Upper lobe of right lung (tissue), 1 donor: ENCODE data around the gene GRIK3. TPM values are rescaled to one million over a fixed set of nuclear protein-coding genes. Genes with fewer than 3 reads are reported as not detected.
"Not testable (repeated sequence)": the region's sequence is repeated elsewhere in the genome, so short reads cannot be mapped to it uniquely, and the experiment has no call there.

Source experiments
- ATAC-seq: fragments of 200-7000 bp; cut with Tn5 transposase; one replicate; pipeline ENCODE4 v1.9.1; 2020; ENCODE audit warnings: mild to moderate bottlenecking, moderate library complexity
- DNase-seq: peaks from one replicate; pipeline ENCODE4 v3.0.0-alpha.2; 2020
- H3K27ac ChIP-seq: fragments of 200-600 bp; one replicate; pipeline ENCODE4 v1.8.0; 2022
- H3K27me3 ChIP-seq: fragments of 200-600 bp; one replicate; pipeline ENCODE4 v1.8.0; 2022; ENCODE audit warnings: mild to moderate bottlenecking
- H3K36me3 ChIP-seq: fragments of 200-600 bp; one replicate; pipeline ENCODE4 v1.8.0; 2022
- H3K4me1 ChIP-seq: fragments of 200-600 bp; one replicate; pipeline ENCODE4 v1.8.0; 2022
- H3K4me3 ChIP-seq: fragments of 200-600 bp; one replicate; pipeline ENCODE4 v1.8.0; 2022; ENCODE audit warnings: mild to moderate bottlenecking
- H3K9me3 ChIP-seq: fragments of 200-600 bp; one replicate; pipeline ENCODE4 v1.8.0; 2022
- CTCF ChIP-seq: fragments of 200-600 bp; IDR thresholded peaks from one replicate; pipeline ENCODE4 v1.8.0; 2022; ENCODE audit warnings: antibody characterized with exemption
- intact Hi-C: fragments of 100-400 bp; cut with DNase I; formaldehyde crosslinking; loops from one replicate; pipeline ENCODE4 v1.11.0; 2022
- total RNA-seq: library from RNA; stranded (reverse); fragmentation: NEBNext Ultra II Directional; extraction: Animal tissue kit (Norgen Biotek cat#: 25700); gene quantifications from one replicate; pipeline ENCODE4 v1.2.1, GENCODE V29; 2021
- donor health status: DM: no; HTN: yes; CAD: no; lungs with severe emphysema.

GRIK3 gene
- total RNA-seq, 1 donor from 2014 or later: not detected

- no peaks in the 10 kb centered on the region for H3K9me3 ChIP-seq
- no peak overlapping the region for H3K4me3 ChIP-seq
- H3K27me3 ChIP-seq: peaks cover 6% of the 10 kb centered on the region
- intact Hi-C loops: no loop called here
- H3K4me1 ChIP-seq: no peaks in the 10 kb centered on the region
- H3K27ac ChIP-seq: no peak overlapping the region
- ATAC-seq (no peak), DNase-seq (no peak)
- no peak for TF ChIP-seq CTCF
- H3K36me3 ChIP-seq: no peaks in the 10 kb centered on the region
These were observed 113.9 kb downstream of the GRIK3 start for GRCh38 chr1:36920371-36920770.

- no peak for TF ChIP-seq CTCF
- intact Hi-C loops: no loop called here
These were observed 114.7 kb downstream of the GRIK3 start for GRCh38 chr1:36919491-36920145.

GRCh38 chr1:36918604-36919003, 115.7 kb downstream of the GRIK3 start:
- Histone ChIP-seq H3K27ac (no peak overlapping the region), H3K27me3 (peaks cover 6% of the 10 kb centered on the region), H3K36me3 (no peaks in the 10 kb centered on the region), H3K9me3 (no peaks in the 10 kb centered on the region), H3K4me1 (no peaks in the 10 kb centered on the region), H3K4me3 (no peak overlapping the region)
- ATAC-seq: no peak
- TF ChIP-seq CTCF: no peak
- intact Hi-C loops: no loop called here
- no peak for DNase-seq

More at GRCh38 chr1:36919491-36920145, 114.7 kb downstream of the GRIK3 start:
- peaks cover 6% of the 10 kb centered on the region for H3K27me3 ChIP-seq
- no peaks in the 10 kb centered on the region for H3K4me1 ChIP-seq
- no peaks in the 10 kb centered on the region for H3K9me3 ChIP-seq
- H3K27ac ChIP-seq: no peak overlapping the region
- H3K36me3 ChIP-seq: no peaks in the 10 kb centered on the region
- no peak for DNase-seq
- no peak for ATAC-seq
- no peak overlapping the region for H3K4me3 ChIP-seq

- H3K27ac ChIP-seq, H3K9me3 ChIP-seq, H3K4me3 ChIP-seq, intact Hi-C loops, DNase-seq, H3K4me1 ChIP-seq, H3K27me3 ChIP-seq, H3K36me3 ChIP-seq, ATAC-seq: not testable (repeated sequence)
These were observed 117.8 kb downstream of the GRIK3 start for GRCh38 chr1:36916542-36916941.

GRCh38 chr1:36913484-36914060, 120.7 kb downstream of the GRIK3 start:
- ATAC-seq: no peak
- intact Hi-C loops: no loop called here
- Histone ChIP-seq H3K4me1 (no peaks in the 10 kb centered on the region), H3K9me3 (no peaks in the 10 kb centered on the region), H3K4me3 (no peak overlapping the region), H3K27me3 (peaks cover 4% of the 10 kb centered on the region), H3K27ac (no peak overlapping the region), H3K36me3 (no peaks in the 10 kb centered on the region)
- DNase-seq: no peak
- no peak for TF ChIP-seq CTCF

GRCh38 chr1:36913016-36913415, 121.3 kb downstream of the GRIK3 start:
- Histone ChIP-seq H3K4me1 (no peaks in the 10 kb centered on the region), H3K4me3 (no peak overlapping the region), H3K27ac (no peak overlapping the region), H3K9me3 (no peaks in the 10 kb centered on the region), H3K27me3 (peaks cover 4% of the 10 kb centered on the region), H3K36me3 (no peaks in the 10 kb centered on the region)
- DNase-seq (no peak), ATAC-seq (no peak)
- intact Hi-C loops: no loop called here
- no peak for TF ChIP-seq CTCF
